Dendritic cell treated with granulocyte-macrophage colony-stimulating factor and Interleukin-4, amounts not matched to agents 40 ng/mL and 50 ng/mL, for 4 days (primary cell): Measurements from ENCODE around the gene NUCB2.
"Not testable (repeated sequence)": the region's sequence is repeated elsewhere in the genome, so short reads cannot be mapped to it uniquely, and the experiment has no call there.

Experiments used
- H3K27ac Mint-ChIP-seq: one replicate; pipeline ENCODE4 v1.8.0; 2022; ENCODE audit warnings: mild to moderate bottlenecking, mixed read lengths
- H3K27me3 Mint-ChIP-seq: one replicate; pipeline ENCODE4 v1.8.0; 2022; ENCODE audit warnings: mild to moderate bottlenecking, mixed read lengths
- H3K36me3 Mint-ChIP-seq: one replicate; pipeline ENCODE4 v1.8.0; 2022; ENCODE audit warnings: low read depth, mixed read lengths
- H3K4me1 Mint-ChIP-seq: one replicate; pipeline ENCODE4 v1.8.0; 2022; ENCODE audit warnings: low read depth, mixed read lengths
- H3K4me3 Mint-ChIP-seq: one replicate; pipeline ENCODE4 v1.8.0; 2022; ENCODE audit warnings: mild to moderate bottlenecking, moderate library complexity, mixed read lengths
- H3K9me3 Mint-ChIP-seq: one replicate; pipeline ENCODE4 v1.8.0; 2022; ENCODE audit warnings: mixed read lengths
- intact Hi-C: fragments of 100-400 bp; cut with micrococcal nuclease; formaldehyde crosslinking; loops from one replicate; pipeline ENCODE4 v1.15.0; 2022

Gene NUCB2

GRCh38 chr11:17256512-17256911 is 20.0 kb upstream of the NUCB2 start:
- no peak overlapping the region for H3K27ac Mint-ChIP-seq
- no peaks in the 10 kb centered on the region for H3K9me3 Mint-ChIP-seq
- intact Hi-C loops: no loop called here
- H3K36me3 Mint-ChIP-seq: no peaks in the 10 kb centered on the region
- H3K27me3 Mint-ChIP-seq: peaks cover 14% of the 10 kb centered on the region
- no peaks in the 10 kb centered on the region for H3K4me1 Mint-ChIP-seq
- no peak overlapping the region for H3K4me3 Mint-ChIP-seq

- Mint-ChIP-seq H3K27me3 (peaks cover 10% of the 10 kb centered on the region), H3K9me3 (no peaks in the 10 kb centered on the region), H3K4me3 (no peak overlapping the region), H3K36me3 (no peaks in the 10 kb centered on the region), H3K4me1 (no peaks in the 10 kb centered on the region), H3K27ac (no peak overlapping the region)
- intact Hi-C loops: no loop called here
Measured at GRCh38 chr11:17257196-17257595, 19.3 kb upstream of the NUCB2 start.

- Mint-ChIP-seq H3K27ac (no peak overlapping the region), H3K9me3 (no peaks in the 10 kb centered on the region), H3K4me1 (no peaks in the 10 kb centered on the region), H3K4me3 (no peak overlapping the region), H3K36me3 (no peaks in the 10 kb centered on the region), H3K27me3 (peaks cover 5% of the 10 kb centered on the region)
- intact Hi-C loops: no loop called here
Measured at GRCh38 chr11:17258670-17259069, 17.9 kb upstream of the NUCB2 start.

DNA sequence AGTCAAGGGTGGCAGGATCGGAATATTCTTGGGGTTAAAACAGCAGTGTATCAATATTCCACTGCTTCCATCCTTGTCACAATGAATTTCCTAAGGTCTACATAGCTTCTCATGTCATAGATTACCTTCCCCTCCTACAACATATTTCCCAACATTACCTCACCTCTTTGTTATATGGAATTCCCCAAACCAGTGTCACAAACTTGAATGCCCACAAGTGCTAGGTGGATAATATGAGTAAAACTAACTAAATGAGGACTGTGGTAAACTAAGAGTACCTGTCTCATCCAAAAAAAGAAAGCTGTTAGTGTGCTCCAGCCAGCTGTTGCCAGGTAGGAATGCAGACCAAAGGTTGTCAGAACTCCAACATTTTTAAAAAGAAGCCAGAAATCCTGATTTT is 17.0 kb upstream of the NUCB2 start:
- no peak overlapping the region for H3K4me3 Mint-ChIP-seq
- no peak overlapping the region for H3K27ac Mint-ChIP-seq
- H3K4me1 Mint-ChIP-seq: no peaks in the 10 kb centered on the region
- no peaks in the 10 kb centered on the region for H3K9me3 Mint-ChIP-seq
- H3K27me3 Mint-ChIP-seq: peaks cover 5% of the 10 kb centered on the region
- no peaks in the 10 kb centered on the region for H3K36me3 Mint-ChIP-seq
- intact Hi-C loops: no loop called here

DNA sequence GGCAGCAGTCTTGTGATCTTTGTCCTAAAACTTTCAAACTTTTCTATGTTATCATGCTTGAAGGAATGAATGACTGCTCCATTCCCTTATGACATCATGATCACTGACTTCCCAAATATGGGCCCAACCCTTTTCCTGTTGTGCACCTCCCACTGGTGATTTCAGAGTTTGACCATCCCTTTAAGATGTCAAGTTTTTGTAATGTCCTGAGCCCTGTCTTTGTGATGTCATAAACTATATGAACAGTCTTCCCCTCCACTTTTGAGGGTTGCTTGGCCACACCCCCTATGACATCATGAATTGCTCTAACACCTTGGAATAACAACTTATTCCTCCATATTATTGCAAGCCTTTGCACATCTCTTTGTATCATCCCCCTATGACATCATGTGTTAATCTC is 16.5 kb upstream of the NUCB2 start:
- Mint-ChIP-seq H3K4me3 (no peak overlapping the region), H3K36me3 (no peaks in the 10 kb centered on the region), H3K27ac (no peak overlapping the region), H3K4me1 (peaks cover 4% of the 10 kb centered on the region), H3K27me3 (peaks cover 5% of the 10 kb centered on the region), H3K9me3 (no peaks in the 10 kb centered on the region)
- intact Hi-C loops: no loop called here

DNA sequence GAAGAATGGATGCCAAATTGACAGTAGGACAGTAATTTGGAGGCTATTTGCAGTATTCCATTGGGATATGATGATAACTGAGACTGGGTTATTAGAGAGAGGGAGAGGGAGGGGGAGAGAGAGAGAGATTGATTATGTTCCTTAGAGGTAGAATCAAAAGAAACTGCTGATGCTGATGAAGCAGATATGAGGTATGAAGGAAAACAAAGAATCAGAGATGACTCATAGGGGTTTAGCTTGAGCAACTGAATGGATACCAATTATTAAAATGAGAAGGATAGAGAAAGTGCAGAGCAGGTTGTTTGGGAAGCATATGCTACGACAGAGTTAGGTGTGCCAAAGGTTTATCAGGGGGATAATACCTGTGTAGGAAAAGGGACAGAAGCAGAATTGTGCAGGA is 12.8 kb upstream of the NUCB2 start:
- intact Hi-C loops: no loop called here
- Mint-ChIP-seq H3K36me3 (no peaks in the 10 kb centered on the region), H3K27ac (no peak overlapping the region), H3K4me3 (no peak overlapping the region), H3K4me1 (peaks cover 15% of the 10 kb centered on the region), H3K27me3 (peaks cover 4% of the 10 kb centered on the region), H3K9me3 (no peaks in the 10 kb centered on the region)

DNA sequence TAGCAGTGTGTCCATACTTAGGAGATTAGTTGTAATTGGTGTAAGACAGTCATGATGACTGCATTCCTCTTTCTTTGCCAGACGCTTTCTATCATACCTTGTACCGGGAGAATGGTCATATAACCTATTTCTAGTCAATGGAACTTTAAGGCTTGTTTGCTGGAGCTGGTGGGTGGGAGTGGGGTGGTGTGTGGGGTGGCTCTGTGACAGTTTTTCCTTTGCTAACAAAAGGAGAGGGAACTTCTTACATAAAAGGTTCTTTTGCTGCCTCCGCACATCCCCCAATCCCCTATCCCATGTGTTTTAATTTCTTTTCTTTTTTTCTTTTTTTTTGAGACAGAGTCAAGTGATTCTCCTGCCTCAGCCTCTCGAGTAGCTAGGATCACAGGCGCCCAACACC is 9.8 kb upstream of the NUCB2 start:
- H3K36me3 Mint-ChIP-seq: no peaks in the 10 kb centered on the region
- peaks cover 19% of the 10 kb centered on the region for H3K4me1 Mint-ChIP-seq
- intact Hi-C loops: no loop called here
- H3K27me3 Mint-ChIP-seq: peaks cover 4% of the 10 kb centered on the region
- H3K4me3 Mint-ChIP-seq: no peak overlapping the region
- H3K27ac Mint-ChIP-seq: no peak overlapping the region
- H3K9me3 Mint-ChIP-seq: no peaks in the 10 kb centered on the region

GRCh38 chr11:17267576-17267975 is 9.0 kb upstream of the NUCB2 start:
- Mint-ChIP-seq H3K4me3 (no peak overlapping the region), H3K27me3 (peaks cover 5% of the 10 kb centered on the region), H3K27ac (no peak overlapping the region), H3K9me3 (no peaks in the 10 kb centered on the region), H3K4me1 (peaks cover 20% of the 10 kb centered on the region), H3K36me3 (no peaks in the 10 kb centered on the region)
- intact Hi-C loops: no loop called here

DNA sequence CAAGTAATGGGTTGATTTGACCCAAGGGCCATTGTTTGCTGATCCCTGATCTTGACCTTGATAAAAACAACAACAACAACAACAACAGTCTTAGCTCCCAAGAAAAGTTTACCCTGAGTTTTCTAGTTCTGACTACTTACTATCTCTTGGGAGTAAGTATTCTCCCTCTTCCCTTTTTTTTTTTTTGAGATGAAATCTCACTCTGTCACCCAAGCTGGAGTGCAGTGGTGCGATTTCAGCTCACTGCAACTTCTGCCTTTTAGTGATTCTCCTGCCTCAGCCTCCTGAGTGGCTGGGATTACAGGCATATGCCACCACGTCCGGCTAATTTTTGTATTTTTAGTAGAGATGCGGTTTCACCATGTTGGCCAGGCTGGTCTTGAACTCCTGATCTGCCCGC is 8.0 kb upstream of the NUCB2 start:
- H3K27me3 Mint-ChIP-seq, intact Hi-C loops, H3K36me3 Mint-ChIP-seq, H3K9me3 Mint-ChIP-seq: not testable (repeated sequence)
- Mint-ChIP-seq H3K4me1 (peaks cover 28% of the 10 kb centered on the region), H3K4me3 (peak overlapping the region; percentile 55), H3K27ac (peak overlapping the region; percentile 68)

DNA sequence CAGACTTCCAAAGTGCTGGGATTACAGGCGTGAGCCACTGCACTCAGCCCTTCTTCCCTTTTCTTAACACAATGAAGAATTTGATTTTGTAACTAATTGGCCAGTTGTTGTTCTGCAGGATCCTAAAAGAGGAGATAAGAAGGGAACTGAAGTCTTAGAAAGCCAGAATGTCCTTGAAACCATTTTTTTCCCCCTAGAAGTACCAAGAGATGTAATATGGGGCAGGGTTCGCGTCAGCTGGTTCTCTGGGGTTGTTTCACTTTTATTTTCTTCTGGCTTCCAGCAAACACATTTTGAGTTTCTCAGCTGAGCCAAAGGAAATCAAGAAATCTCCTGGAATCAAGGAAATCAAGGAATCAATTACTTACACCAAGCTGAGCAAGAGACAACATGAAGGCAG is 7.6 kb upstream of the NUCB2 start:
- peak overlapping the region; percentile 55 for H3K4me3 Mint-ChIP-seq
- peaks cover 7% of the 10 kb centered on the region for H3K27me3 Mint-ChIP-seq
- H3K4me1 Mint-ChIP-seq: peaks cover 32% of the 10 kb centered on the region
- peak overlapping the region; percentile 68 for H3K27ac Mint-ChIP-seq
- H3K9me3 Mint-ChIP-seq: no peaks in the 10 kb centered on the region
- H3K36me3 Mint-ChIP-seq: no peaks in the 10 kb centered on the region
- intact Hi-C loops: no loop called here

DNA sequence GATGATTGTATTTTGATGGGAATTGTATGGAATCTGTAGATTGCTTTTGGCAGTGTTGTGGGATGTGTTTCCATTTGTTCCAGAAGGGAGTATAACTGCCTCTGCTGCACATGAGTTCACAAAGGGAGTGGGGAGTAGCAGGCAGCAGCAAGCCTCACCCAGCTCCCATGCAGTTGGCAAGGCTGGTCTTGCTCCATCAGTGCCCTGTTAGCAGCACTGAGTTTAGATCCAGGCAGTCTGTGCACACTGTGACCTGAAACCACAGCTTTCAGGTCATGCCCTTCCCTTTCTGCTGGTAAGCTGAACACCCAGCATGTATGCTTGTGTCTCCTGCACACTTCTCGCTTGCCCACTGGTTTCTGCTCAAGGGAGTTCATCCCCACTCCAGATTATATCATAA is 3.7 kb upstream of the NUCB2 start:
- Mint-ChIP-seq H3K4me3 (no peak overlapping the region), H3K4me1 (peaks cover 47% of the 10 kb centered on the region), H3K27me3 (peaks cover 3% of the 10 kb centered on the region), H3K36me3 (peaks cover 8% of the 10 kb centered on the region), H3K9me3 (no peaks in the 10 kb centered on the region), H3K27ac (no peak overlapping the region)
- intact Hi-C loops: no loop called here

GRCh38 chr11:17273211-17273610 is 3.3 kb upstream of the NUCB2 start:
- Mint-ChIP-seq H3K27ac (no peak overlapping the region), H3K27me3 (peaks cover 3% of the 10 kb centered on the region), H3K9me3 (no peaks in the 10 kb centered on the region), H3K36me3 (peaks cover 8% of the 10 kb centered on the region), H3K4me1 (peaks cover 47% of the 10 kb centered on the region), H3K4me3 (no peak overlapping the region)
- intact Hi-C loops: no loop called here

DNA sequence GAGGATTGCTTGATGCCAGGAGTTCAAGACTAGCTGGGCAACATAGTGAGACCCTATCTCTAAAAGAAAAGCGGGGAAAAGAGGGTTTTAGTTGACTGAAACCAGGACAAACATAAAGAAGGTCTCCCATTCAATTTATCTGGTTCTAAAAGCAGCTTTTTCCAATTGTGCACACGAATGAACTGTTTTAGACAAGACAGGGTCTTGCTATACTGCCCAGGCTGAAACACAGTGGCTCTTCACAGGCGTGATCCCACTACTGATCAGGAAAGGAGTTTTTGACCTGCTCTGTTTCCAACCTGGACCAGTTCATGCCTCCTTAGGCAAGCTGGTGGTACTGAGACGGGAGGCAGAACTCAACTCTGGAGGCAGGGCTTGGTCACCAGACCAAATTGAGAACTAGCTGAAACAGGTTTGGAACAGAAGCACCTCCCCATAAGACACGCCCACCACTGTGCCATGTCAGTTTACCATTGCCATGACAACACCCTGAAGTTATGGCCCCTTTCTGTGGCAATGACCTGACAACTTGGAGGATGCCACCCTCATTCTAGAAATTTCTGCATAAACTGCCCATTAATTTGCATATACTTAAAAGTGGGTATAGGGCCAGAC is 2.8 kb upstream of the NUCB2 start:
- intact Hi-C loops: no loop called here
- Mint-ChIP-seq H3K4me1 (peaks cover 41% of the 10 kb centered on the region), H3K4me3 (no peak overlapping the region), H3K36me3 (peaks cover 8% of the 10 kb centered on the region), H3K27me3 (peaks cover 3% of the 10 kb centered on the region), H3K27ac (no peak overlapping the region), H3K9me3 (no peaks in the 10 kb centered on the region)

- Mint-ChIP-seq H3K27ac (peak overlapping the region; percentile 95), H3K4me1 (peaks cover 37% of the 10 kb centered on the region), H3K27me3 (peaks cover 3% of the 10 kb centered on the region), H3K4me3 (peak overlapping the region; percentile 95), H3K9me3 (no peaks in the 10 kb centered on the region), H3K36me3 (peaks cover 8% of the 10 kb centered on the region)
- intact Hi-C loops: loop anchor here (5.0 kb wide), 2 partner anchors 77 to 198 kb away; partner anchors contain the start of genes NCR3LG1 and RPS13
Measured at GRCh38 chr11:17275400-17276235, 921 bp upstream of the NUCB2 start.
